Limb (tissue), 2 donors: ENCODE measurements around the gene SRPRB.
"Not testable (repeated sequence)": the region's sequence is repeated elsewhere in the genome, so short reads cannot be mapped to it uniquely, and the experiment has no call there.

ENCODE experiments used
- DNase-seq, 2 donors: peaks; one replicate each; pipeline ENCODE4 v3.0.0-alpha.2; 2016; ENCODE audit errors: extremely low spot score in 2 of 2

Gene SRPRB

DNA sequence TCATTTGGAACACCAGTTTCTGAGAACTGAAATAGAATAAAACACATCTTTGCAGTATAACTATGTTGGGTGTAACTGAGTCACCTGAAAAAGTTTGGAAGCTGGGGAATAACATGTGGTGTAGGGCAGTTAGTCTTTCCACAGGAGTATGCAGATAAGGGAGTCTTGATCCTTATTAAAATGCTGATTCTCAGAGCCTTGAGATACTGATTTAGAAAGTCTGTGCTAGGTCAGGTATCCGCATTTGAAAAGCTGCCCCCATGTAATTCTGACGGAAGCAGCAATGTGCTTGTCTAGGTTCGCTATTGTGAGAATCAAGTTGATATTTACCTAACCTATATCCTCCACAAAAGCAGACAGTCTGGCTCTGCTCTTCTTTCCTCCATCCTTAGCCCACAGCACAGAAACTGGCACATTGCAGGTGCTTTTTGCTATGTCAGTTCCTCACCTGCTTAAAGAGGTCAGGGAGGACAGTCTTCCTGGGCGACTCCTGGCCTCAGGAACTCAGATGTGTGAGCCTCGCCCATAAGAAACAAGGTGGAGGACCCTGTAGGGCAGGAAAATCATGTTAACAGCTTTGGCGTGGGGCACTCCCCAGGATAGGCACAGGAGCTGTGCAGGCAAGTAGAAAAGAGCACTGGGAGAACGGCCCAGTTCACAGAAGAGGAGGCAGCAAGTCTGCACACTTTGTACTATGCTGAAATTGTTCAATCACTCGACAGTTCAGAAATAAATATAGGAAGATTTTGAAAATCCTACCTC, 27.6 kb upstream of the SRPRB start:
- DNase-seq = no peak

DNA sequence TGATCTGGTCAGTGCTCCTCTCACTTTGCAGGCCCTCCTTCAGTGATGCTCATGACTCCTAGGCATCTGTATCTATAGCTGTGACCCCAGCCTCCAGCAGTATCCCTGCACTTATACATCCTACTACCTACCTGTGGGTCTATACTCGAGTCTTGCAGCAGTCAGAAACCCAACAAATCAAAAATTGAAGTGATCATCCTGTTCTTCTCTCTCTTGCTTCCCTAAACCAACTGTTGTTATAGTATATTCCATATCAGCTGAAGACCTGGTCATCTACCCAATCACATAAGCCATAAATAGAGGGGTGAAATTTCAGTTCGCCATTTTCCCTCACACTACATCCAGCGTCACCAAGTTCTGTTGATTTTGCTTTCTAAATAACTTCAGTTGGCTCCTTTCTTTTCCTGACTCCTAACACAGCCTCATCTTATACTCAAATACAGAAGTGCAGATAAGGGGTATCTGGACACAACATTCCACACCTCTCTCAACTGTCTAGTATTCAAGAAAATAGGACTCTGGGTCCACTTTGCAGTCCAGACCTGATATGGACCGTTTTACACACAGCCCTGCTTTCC, 25.9 kb upstream of the SRPRB start:
- DNase-seq = no peak

DNA sequence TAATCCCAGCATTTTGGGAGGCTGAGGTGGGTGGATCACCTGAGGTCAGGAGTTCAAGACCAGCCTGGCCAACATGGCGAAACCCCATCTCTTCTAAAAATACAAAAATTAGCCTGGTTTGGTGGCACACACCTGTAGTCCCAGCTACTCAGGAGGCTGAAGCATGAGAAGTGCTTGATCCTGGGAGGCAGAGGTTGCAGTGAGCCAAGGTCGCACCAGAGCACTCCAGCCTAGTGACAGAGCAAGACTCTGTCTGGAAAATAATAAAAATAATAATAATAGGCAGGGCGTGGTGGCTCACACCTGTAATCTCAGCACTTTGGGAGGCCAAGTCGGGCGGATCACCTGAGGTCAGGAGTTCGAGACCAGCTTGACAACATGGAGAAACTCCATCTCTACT, 24.9 kb upstream of the SRPRB start:
- DNase-seq = not testable (repeated sequence)

DNA sequence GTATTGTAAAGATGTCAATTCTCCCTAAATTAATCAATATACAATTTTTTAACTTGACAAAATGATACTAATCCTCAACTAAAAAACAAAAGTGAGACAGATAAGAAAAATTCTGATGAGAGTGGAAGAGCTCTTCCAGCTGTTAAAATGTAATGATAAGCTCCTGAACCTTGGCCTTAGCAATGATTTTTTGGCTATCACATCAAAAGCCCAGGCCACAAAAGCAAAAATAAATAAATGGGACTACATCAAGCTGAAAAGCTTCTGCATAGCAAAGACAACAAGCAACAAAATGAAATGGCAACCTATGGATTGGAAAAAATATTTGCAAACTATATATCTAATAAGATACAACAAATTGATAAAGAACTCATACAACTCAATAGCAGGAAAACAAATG, 24.0 kb upstream of the SRPRB start:
- no peak for DNase-seq

DNA sequence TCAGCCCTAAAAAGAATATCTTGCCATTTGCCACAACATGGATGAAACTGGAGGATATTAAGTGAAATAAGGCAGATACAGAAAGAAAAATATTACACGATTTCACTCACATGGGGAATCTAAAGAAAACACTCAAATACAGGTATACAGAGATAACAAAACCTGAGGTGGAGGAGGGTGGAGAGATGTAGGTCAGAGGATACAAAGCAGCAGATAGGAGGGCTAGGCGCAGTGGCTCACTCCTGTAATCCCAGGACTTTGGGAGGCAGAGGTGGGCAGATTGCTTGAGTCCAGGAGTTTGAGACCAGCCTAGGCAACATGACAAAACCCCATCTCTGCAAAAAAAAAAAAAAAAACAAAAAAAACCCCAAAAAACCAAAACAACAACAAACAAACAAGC, 23.2 kb upstream of the SRPRB start:
- DNase-seq = no peak

DNA sequence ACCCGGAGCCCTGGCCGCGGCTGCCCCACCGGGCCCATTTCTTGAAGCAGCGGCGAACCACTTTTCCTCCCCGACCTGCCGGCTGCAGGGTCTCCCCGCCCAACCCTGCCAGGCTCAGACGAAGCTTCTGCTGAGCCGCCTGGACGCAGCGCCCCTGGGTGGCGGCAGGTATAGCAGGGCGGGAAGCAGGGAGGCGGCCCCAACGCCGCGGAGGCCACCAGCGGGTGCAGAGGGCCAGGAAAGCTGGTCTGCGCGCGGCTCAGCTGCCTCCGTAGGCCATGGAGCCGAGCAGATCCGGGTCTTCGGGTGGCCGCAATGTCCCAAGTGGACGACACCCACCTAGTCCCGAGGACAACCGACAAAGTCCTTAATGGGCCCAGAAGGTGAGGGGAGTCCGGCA, 21.9 kb upstream of the SRPRB start:
- no peak for DNase-seq

DNA sequence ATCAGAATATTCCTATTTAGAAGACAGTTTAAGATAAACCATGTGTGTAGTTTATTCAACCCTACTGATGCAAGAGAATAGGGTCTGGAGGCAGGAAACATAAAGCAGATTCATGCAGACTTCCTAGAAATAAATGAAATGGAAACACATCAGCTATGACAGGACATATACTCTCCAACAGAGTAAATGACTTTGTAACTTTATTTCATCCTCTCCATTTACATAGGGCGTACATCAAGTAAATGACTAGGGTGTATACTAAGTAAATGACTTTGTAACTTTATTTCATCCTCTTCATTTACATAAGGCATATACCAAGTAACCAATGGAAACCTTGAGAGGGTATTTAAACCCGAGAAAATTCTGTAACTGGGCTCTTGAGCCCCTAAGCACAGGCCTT, 17.6 kb upstream of the SRPRB start:
- no peak for DNase-seq

DNA sequence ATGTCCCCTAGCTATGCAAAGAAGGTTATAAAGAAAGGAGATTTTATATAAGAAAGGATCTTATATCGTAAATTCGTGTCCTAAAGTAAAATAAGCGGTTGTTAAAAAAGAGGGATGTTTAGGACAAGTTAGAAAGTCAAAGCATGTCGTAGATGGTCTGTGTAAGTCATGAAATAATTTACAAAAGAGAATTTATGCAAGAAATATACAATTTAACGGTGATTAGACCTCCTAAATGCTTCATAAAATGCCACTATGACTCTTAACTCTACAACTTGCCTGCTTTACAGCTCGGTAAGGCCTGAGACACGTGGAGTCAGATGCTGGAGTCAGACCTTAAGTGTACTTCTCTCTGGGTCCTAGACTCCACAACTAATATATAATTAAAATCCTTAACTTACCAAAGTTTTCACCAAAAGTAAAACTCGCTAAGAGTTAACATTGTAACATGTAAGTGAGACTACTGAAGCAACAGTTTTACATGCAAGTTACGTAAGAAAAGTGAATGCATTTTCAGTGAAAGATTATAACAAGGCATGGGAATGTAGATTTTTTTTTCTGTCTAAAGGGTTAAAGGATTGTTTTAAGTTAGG, 13.3 kb upstream of the SRPRB start:
- DNase-seq = no peak

DNA sequence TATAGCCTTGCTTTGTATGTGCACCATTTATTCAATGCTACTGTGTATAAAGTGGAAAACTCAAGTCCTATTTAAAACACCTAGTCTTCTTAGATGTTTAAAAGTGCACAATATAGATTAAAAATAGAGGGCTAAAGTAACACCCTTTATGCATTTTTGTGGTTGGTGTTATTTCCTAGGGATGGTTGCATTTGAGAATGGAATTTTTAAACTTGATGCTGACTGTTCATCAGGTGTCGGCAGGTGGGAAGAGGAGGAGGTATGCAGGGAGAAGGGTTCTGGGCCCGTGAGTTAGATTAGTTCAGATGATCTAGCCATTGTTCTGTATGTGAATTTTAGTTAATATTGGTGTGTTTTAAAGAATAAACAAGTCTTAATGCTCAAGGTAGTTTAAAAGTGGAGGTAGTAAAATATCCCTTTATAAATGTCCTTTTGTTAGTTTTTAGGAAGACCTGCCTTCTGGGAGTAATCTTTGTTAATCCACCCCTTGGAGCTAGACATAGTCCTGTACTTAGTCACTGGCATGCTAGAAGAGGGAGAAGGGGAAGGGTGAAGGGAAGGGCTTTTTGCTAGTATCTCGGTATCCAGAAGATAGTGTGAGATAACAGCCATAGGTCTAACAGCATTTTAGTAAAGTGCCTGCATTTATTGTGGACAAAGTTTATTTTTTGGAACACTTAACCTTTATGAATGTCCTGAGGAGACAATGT, 8.1 kb upstream of the SRPRB start:
- no peak for DNase-seq

DNA sequence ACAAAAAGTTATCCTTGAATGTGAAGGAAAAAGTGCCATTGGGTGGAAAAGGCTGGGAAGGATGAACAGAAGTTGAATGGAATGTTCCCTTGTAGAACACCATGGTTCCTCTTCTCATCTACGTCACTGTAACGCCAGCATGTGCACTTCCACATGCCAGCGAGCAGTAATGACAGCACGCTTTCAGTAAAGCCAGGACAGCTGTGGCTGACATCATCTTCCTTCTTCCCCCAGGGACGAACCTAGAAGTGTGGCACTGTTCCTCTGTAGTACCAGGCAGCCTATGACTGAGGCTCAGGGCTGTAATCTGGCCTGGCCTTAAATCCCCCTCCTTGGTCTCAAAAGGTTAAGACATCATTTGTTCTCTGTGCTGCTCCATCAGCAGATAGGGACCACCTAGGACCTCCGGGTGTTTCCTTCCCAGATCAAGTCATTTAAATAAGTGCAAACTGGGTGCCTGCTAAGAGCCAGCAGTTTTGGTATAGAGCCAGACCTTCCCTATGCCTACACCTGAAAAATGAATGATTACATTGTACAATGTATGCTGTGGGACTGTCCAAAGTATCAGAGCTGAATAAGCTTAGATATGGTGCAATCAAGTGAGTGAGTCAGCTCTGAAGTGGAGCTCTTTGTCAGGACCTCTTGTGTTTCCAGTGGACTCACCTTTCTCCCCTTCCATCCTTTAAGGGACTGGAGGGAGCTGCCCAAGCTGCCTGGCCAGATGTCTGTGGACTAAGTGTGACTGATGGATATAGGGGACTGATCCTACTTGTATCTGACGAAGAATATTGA, 5.6 kb upstream of the SRPRB start:
- no peak for DNase-seq

DNA sequence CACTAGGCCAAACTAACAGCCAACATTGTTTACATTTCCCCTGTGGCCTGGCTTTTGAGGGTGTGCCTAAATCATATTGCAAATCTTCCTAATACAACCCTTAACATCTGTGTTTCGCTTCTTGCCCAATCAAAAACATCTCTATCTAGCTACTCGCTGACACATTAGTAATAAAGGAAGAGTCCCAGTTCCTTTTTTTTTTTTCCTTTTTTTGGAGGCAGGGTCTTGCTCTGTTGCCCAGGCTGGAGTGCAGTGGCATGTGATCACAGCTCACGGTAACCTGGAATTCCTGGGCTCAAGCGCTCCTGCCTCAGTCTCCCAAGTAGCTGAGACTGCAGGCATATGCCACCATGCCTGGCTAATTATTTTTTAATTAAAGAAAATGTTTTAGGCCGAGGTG, 2.1 kb upstream of the SRPRB start:
- no peak for DNase-seq

DNA sequence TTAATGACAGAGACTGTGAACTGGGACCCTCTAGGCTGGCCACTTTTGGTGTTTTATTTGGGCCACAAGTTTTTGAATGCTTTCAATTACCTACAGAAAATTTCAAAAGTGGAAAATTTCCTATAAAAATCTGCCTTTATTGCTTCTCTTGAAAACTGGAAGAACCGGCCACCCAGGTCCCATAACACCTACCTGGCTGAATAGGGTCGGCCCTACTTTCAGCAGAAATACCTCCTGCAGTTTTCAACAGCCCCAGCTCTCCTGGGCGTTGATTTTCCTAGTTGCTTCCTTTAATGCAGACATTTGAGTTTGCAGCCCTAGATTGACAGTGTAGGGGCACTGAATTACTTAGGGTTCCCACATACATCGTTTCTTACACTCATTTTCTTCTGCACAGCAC, 719 bp upstream of the SRPRB start:
- DNase-seq = no peak

DNA sequence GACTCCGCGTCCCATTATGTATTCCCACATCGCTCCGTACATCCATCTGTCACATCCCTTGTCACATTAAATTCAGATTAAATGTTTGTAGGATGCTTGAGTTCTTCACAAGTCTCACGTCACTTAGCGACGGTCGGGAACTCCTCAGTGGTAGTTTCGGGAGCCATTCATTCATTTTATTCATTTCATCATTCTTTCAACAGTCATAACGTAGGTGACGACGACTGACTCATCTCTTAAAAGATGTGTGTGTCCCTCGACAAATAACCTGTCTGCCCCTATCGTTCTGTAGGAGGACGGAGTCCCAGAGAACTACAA, 272 bp upstream of the SRPRB start:
- no peak for DNase-seq

DNA sequence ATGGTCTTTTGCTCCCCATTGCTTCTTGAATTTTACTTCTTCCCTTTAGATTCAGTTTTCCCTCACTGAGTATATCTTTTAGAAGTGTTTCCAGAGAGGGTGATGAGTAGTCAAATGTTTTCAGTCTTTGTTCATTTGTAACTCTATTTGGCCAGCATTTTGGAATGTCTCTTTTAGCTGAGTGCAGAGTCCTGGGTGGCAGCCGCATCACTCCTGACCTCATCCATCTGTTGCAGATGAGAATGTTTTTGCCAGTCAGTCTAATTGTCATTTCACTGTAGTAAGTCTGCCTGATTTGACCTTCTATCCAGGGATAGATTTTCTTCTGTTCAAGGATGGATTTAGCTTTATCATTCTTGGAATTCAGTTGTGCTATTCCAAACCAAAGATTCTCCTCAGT, 7.3 kb downstream of the SRPRB start:
- no peak for DNase-seq

DNA sequence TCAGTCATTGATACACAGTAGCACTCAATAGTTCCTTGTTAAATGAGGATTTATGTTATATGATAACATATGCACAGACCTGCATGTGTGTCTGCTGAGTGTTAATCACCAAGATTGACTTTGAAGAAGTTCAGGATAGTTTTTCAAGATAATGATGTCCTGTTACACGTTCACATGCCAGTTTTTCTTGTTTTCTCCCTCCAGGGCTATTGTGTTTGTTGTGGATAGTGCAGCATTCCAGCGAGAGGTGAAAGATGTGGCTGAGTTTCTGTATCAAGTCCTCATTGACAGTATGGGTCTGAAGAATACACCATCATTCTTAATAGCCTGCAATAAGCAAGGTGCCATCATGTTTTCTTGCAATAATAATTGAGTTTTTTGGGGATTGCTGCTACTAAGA, 9.8 kb downstream of the SRPRB start:
- DNase-seq = no peak

DNA sequence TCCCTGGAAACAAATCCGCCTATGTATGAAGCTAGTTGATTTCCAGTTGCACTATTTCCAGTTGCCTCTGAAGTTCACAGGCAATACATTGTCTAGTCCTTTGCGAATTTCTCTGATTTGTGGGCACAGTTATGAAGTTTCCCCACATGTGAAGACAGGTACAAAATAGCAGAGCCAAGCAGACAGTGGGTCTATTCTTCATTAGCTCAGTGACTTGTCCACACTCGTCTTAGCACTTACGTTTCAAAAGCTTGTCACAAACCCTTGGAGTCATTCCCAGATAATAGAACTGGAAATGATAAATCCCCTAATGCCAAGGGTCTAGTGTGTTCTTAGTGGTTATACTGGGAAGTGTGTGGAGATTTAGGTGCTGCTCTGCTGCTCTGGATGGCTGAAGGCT, 14.5 kb downstream of the SRPRB start:
- DNase-seq = no peak

DNA sequence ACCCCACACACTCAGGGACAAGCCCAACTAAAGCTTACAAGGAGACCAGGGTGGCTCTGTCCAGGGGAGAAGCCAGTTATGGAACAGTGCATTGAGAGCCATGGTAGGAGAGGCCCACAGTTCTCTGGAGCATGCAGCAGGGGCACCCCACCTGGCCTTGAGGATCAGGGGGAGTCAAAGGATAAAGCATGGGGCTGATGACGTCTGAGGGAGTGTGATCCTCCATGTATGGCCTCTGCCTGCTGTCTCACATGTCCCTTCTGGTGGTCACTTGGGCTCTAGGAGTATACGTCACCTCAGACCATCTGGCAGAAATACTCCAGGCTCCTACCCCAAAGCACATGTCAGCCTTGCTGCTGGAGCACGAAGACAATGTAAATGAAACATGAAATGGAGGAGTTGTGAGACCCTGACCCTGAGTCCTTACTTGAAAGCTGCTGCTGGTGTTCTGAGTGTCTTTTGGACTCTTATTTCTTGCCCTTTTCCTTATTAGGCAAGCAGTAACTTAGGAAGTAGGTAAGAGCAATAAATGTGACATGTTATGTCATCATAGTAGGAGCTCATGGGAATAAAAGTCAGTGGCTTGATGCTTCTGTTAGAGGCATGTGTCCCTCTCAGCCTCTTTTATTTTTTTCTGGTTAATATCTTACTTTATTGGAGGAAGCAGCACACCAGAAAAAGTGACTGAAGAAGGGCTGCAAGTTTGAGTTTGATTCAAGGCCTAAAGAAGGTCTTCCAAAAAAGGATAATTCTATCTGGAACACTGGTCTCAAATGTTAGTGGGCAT, 15.5 kb downstream of the SRPRB start:
- no peak for DNase-seq

DNA sequence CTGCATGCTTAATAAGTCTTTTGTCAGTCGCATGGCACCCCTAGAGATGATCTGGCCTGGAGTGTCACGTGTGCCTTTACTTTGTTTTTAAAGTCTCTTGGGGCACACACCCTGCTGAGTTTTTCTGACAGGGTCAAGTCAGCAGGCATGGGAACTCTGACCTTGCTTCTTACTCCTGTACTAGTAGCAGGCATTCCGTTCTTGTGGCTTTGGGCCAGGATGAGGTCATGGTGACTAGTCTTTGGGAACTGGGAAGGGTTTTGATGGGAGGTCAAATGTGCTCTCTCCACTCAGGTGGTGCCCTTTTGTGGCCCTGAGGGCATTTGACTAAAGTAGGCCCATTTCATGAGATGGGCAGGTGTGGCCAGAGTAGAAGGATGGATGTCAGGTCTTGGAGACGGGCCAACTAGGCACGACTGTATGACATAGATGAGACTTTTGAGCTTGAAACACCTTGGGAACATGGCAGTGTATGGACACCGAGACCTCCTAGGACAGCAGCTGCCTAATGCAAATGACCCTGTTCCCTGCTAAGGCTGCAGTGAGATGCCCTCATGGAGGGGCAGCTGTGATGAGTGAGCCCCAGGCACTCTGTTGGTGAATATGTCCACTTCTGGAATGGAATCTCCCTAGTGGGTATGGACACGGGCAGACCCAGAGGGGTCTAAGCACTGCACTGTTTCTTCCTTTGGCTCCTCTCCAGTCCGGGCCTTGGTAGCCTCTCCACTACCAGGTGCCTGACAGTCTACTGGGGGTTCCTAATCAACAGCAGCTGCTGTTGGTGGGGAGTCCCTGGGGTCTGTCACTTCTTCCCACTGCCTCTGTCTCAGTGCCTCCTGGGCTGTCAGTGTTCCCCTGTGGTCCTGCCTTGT, 16.4 kb downstream of the SRPRB start:
- no peak for DNase-seq

DNA sequence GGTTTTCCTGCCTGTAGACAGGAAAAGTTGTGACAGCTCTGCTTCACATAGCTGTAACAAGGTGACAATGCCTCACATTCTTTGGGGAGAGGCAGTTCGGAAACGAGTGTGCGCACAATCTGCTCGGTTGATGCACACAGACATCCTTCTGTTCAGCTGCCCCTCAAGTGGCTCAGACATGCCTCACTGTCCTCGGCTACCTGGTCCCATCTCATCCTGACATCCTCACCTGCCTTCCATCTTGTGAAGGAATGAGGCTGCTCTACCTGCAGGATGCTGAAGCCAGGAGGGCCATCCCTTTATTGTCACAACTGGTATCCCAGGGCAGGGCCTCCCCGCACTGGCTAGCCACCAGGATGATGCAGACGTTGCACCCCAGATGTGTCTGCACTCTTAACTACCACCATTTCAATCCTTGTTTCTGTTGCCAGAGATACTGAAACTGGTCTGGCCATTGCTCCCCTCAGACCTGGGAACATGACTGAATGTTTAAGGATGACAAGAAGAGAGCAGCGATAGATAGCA, 19.4 kb downstream of the SRPRB start:
- DNase-seq = no peak
